ENCODE data around the gene MAB21L4.

MAB21L4 gene

GRCh38 chr2:240925191-240925567, 29.2 kb upstream of the MAB21L4 start:
- DNase-seq, result peak; percentile 19

GRCh38 chr2:240922982-240923537, 27.1 kb upstream of the MAB21L4 start:
- peak; percentile 13 for DNase-seq

- peak; percentile 14 for DNase-seq
These were observed 26.5 kb upstream of the MAB21L4 start for GRCh38 chr2:240922245-240922981.

GRCh38 chr2:240921995-240922244, 26.0 kb upstream of the MAB21L4 start:
- peak; percentile 13 for DNase-seq

DNA sequence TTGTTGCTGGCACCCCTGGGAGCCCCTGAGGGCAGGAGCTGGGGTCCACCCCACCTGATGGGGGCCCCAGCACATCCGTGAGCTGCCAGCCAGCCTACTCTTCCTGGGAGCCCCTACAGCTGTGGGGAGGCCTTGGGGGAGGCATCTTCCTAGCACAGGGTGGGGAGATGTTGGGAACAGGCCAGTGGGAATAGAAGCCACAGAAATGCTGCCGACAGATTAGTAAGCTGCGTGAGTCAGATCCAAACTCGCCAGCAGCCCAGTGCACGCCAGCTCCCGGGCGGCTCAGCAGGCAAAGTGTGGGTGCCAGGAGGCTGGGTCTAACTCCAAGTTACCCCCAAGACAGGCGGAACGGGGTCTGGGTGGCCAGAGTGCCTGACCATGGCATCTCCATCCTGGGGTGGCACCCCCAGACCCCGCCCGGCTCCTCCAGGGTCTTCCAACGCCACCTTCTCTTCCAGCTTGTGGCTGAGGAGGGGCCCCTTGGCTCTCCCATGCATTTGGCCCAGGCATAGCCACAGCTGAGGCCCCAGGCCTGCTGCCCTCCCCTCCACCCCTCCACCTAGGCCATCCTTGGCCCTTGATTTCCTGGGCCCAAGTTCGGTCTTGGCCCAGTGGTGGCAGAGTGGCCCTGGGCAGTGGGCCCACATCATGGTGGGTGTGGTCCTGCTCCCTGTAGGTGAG, 25.5 kb upstream of the MAB21L4 start:
- peak; percentile 14 for DNase-seq

GRCh38 chr2:240920783-240921231, 24.9 kb upstream of the MAB21L4 start:
- DNase-seq, result peak; percentile 10

DNA sequence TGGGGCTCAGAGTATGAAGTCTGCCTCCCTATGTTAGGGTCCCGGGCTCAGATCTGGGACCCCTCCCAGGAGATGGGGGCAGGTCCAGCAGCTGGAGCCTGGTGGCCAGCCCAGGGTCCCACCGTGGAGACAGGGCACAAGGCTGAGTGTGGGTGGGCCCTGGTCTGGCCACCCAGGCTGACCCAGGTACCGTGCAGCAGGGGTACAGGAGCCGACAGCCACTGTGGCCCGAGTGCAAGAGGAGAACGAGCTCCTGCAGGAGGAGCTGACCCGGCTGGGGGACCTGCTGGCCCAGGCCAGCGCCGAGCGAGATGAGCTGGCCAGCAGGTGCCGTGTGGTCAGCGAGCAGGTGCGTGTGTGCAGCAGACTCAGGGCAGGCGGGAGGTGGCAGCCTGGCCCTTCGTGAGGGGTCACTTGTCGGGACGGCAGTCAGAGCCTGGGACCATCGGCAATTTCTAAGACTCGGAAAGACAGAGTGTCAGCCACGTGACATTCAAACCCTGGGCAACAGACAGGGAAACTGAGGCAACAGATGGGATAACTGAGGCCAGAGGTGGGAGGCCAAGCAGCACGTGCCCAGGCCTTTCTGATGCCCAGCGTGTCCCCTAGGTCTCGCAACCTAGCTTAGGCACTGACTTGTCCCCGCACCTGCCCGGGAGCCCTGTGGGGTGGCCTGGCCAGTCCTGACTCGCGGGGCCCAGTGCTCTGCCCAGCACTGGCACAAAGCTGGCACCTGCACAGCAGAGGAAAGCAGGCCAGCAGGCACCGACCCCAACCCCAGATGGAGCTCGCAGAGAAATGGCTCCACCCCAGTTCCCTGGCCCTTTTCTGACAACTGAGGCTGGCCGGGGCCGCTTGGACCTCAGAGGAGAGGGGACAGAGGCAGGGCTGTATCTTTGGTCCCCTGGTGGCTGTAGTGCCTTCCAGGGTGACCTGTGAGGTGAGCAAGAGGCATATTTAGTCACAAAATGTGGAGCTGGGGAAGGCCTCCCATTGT, 24.1 kb upstream of the MAB21L4 start:
- DNase-seq, result peak; percentile 12

DNA sequence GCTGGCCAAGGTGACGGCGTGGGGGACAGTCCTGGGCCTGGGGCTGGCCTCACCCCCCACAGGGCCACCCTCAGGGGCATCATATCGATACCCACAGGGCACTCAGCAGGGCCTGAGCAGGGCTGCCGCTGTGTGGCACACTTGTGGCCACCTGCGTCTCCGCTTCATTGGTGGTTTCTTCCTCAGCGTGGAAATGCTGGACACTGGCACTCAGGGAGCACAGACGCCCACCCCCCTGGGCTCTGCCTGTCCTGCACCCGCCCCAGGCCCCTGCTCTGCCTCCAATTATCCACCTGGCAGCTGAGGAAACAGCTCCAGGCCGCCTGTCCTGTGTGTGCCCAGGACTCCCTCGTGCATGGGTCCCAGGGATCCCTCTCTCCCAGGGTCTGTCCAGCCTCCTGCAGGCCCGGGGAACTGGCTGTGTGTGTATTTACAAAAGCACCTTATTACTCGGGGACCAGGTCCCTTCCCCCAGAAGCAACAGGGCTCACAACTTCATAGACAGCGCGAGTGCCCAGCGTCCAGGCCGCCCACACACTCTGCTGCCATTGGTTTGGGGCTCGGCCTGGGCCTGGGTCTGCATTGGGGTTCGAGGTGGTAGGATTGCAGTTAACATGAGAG, 23.3 kb upstream of the MAB21L4 start:
- DNase-seq, result peak; percentile 13

DNA sequence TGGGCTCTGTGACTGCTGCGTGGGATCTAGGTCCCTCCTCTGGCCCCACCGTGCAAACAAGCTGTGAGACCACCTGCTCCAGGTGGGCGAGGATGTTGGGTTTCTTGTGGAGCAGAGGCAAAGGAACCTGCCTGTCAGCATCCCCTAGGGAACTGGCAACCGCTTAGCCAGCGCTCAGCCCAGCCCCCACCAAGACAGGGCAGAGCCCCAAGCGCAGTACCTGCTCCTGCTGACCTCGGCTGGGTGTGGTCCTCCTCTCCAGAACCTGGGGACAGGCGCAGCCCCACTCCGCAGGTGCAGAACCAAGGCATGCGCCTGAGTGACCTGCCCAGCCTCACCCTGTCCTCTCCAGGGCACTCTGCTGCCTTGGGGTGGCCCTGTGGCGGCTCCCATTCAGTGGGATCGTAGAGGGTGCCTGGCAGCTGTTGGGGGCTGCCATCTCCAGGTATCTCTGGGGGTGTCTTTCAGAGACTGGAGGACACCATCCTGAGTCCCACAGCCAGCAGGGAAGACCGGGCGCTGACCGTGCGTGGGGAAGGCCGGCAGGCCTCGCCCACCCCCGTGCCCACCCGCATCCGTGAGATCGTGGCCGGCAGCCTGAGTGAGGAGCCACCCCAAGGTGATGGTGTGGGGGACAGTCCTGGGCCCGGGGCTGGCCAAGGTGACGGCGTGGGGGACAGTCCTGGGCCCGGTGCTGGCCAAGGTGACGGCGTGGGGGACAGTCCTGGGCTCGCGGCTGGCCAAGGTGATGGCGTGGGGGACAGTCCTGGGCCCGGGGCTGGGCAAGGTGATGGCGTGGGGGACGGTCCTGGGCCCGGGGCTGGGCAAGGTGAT, 22.5 kb upstream of the MAB21L4 start:
- no peak for DNase-seq

DNA sequence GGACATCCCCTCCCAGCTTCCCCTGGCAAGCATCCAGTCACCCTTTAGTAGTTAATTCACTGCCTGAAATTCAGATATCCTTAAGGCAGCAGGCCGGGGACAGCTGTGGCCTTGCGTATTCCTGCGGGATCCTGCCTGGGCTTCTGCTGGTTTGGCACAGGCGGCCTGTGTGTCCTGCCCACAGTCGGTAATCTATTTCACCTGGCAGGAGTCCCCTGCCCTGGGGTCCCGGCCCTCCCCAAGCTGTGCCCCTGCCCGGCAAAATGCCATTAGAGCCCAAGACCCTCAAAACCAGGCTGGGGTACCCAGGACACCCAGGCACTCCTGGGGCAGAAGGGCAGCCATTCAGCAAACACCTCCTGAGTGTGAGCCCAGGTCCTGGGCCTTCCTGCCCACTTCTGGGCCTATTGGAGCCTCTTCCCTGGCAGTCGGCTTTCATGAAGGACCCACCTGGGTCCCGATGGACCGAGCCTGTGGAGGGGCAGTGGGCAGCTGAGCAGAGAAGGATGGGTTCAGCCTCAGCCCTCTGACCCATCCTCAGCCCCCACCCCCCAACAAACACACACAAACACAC, 21.8 kb upstream of the MAB21L4 start:
- no peak for DNase-seq

GRCh38 chr2:240917009-240917683, 21.2 kb upstream of the MAB21L4 start:
- DNase-seq, result no peak

DNA sequence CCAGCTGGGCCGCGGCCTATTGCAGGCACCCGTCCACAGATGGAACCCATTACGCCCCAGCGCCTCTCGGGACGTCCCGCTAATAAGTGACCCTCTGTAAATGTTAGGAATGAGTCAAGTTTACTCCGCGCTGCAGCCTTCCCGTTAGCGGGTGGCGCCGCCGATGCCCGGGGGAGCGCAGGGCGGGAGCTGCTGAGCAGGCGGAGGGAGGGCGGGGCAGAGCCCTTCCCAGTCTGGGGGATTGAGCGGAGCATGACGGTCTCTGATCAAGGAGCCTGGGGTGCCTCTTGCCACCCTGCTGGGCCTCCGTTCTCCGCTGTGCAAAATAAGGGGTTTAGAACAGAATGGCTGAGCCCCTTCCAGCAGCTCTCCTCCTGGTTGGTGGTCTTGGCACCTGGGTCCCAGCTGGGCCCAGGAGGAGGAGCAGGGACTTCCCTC, 20.6 kb upstream of the MAB21L4 start:
- DNase-seq, result no peak

- DNase-seq, result no peak
These were observed 19.8 kb upstream of the MAB21L4 start for GRCh38 chr2:240915526-240916341.

- DNase-seq, result no peak
These were observed 18.9 kb upstream of the MAB21L4 start for GRCh38 chr2:240914645-240915525.

- peak; percentile 77 for DNase-seq
These were observed 18.1 kb upstream of the MAB21L4 start for GRCh38 chr2:240913810-240914644.

GRCh38 chr2:240912878-240913809, 17.2 kb upstream of the MAB21L4 start:
- DNase-seq, result no peak
